ENCODE results near the gene ABCC1.
"Not testable (repeated sequence)": the region's sequence is repeated elsewhere in the genome, so short reads cannot be mapped to it uniquely, and the experiment has no call there.

Gene ABCC1

DNA sequence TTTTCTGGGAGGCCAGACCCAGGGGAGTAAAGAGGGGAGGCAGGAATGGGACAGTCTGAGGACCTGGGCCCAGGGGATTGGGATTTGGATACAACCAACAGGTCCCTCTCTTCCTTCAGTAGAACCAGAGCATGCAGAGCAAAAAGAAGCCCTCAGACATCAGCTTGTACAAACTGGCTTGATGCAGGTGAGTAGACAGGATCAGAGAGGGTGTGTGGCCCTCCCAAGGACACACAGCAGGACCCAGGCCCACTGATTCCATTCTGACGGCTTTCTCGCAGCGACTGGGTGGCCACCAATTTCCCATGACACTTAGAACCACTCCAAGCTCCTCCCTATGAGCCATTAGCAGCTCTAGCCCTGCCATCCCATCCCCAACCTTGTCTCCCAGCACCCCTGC, 210.2 kb downstream of the ABCC1 start:
- DNase-seq (ENCODE audit: low read depth), result no peak

DNA sequence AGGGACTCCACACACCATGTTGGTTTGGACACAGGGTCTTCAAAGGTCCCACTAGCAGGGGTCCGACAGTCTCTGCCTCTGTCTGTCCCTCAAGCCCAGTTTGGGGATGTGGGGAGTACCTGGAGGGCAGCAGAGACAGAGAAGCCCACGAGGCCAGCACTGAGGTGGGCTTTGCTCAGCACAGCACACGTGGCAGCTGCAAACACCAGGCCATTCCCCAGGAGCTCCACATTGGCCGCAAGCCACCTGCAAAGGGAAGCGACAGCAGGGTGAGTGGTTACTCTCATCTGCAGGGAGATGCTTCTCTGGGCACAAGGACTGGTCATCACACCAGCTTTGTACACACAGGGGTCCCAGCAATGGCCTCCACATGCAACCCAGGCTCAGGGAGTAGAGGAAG, 211.9 kb downstream of the ABCC1 start:
- DNase-seq (ENCODE audit: low read depth), result no peak

DNA sequence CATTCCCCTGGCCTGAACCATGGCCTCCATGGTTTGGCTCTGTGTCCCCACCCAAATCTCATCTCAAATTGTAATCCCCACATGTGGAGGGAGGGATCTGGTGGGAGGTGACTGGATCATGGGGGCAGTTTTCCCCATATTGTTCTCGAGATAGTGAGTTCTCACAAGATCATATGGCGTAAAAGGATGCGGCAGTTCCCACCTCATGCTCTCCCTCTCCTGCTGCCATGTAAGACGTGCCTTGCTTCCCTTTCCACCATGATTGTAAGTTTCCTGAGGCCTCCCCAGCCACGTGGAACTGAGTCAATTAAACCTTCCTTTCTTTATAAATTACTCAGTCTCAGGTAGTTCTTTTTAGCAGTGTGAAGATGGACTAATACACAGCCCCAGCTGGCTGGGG, 212.4 kb downstream of the ABCC1 start:
- not testable (repeated sequence) for DNase-seq (ENCODE audit: low read depth)

DNA sequence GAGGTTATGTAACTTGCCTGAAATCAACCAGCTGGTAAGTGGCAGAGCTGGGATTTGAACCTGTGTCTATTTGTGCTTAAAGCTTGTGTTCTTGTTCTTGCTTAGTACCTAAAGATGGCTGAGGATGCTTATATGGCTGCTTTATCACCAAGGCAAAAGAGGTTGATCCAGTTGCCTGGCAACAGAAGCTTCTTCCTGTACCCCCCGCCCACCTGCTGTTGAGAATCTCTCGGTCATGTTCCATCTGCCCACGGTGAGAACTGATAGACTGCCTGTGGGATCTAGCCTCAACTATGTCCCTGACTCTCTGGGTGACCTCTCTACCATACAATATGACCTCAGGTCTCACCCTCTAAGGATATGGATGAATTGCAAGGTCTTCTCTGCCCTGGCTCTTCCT, 213.2 kb downstream of the ABCC1 start:
- no peak for DNase-seq (ENCODE audit: low read depth)

DNA sequence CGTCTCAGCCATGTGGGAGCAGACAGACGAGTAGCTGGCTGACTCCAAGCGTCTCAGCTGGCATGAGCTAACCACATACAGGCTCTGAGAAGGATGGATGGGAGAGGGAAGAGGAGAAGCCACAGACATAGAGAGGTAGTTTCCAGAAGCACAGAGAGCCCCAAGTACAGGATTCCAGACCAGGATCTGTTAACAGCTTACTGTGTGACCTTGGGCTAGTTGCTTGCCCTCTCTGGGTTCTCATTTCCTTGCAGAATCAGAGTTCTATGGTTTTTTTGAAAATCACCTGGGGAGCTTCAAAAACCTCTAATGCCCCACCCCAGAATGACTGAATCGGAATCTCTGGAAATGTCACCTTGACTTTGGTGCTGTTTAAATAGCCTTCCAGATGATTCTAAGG, 213.7 kb downstream of the ABCC1 start:
- no peak for DNase-seq (ENCODE audit: low read depth)

DNA sequence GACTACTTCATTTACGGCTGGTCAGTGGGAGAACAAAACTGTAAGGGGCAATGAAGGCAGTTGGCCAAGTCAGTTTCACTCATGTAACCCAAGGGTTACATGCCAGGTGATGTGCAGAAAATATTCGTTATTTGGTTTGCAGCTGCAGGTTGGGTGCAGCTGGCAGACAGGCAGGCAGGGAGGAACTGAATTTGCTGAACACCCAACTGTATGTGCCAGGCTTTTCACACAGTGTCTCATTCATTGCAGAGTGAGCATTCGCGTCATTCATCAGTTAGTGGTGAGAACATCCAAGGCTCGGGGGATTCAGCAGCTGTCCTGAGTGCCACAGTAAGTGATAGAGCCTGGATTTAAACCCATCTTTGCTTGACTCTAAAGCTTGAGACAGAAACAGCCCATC, 214.2 kb downstream of the ABCC1 start:
- no peak for DNase-seq (ENCODE audit: low read depth)

GRCh38 chr16:16164243-16164642, 214.8 kb downstream of the ABCC1 start:
- no peak for DNase-seq (ENCODE audit: low read depth)

DNA sequence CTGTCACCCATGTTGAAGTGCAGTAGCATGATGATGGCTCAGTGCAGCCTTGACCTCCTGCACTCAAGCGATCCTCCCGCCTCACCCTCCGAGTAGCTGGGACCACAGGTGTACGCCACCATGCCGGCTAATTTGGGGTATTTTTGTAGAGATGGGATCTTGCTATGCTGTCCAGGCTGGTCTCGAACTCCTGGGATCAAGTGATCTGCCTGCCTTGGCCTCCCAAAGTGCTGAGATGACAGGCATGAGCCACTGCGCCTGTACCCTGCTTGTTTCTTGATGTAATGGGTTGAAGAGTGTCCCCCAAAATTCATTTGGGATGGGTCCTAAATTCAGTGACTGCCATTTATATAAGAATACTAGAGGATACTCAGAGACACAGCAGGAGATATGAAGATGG, 216.7 kb downstream of the ABCC1 start:
- no peak for DNase-seq (ENCODE audit: low read depth)

DNA sequence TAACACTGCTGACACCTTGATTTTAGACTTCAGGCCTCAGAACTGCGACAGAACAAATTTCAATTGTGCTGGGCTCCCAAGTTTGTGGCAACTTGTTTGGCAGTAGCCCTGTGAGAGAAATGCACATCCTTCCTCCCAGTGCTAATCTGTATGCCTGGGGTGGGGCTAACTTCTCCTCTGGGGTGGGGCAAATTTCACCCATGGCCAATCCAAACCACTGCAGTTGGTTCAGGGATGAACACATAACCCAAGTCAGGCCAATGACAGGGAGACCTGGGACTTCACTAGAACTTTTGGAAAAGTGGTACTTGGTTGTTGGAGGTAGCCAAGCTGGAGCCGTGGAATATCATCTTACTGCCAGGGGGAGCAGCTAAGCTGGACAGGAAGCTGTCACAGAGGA, 217.5 kb downstream of the ABCC1 start:
- no peak for DNase-seq (ENCODE audit: low read depth)

GRCh38 chr16:16167927-16168326, 218.5 kb downstream of the ABCC1 start:
- no peak for DNase-seq (ENCODE audit: low read depth)

DNA sequence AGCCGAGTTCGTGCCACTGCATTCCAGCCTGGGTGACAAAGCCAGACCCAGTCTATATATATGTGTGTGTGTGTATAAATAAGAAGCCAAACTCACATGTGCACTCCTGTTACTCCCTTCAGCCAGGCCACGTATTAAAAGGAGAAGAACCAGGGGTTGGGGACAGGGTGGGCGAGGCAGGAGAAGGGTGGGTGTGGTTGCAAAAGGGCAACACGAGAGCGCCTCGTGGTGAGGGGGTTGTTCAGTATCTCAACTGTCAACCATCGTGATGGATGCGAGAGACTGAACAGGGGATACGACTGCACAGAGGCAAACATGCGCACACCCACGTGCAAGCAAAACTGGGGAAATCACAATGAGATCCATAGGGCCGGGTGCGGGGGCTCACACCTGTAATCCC, 219.0 kb downstream of the ABCC1 start:
- DNase-seq (ENCODE audit: low read depth), result no peak

- DNase-seq (ENCODE audit: low read depth), result no peak
Measured at GRCh38 chr16:16169615-16170014, 220.2 kb downstream of the ABCC1 start.

- DNase-seq (ENCODE audit: low read depth), result no peak
Measured at GRCh38 chr16:16171332-16171919, 222.0 kb downstream of the ABCC1 start.

- no peak for DNase-seq (ENCODE audit: low read depth)
Measured at GRCh38 chr16:16172991-16173390, 223.6 kb downstream of the ABCC1 start.

DNA sequence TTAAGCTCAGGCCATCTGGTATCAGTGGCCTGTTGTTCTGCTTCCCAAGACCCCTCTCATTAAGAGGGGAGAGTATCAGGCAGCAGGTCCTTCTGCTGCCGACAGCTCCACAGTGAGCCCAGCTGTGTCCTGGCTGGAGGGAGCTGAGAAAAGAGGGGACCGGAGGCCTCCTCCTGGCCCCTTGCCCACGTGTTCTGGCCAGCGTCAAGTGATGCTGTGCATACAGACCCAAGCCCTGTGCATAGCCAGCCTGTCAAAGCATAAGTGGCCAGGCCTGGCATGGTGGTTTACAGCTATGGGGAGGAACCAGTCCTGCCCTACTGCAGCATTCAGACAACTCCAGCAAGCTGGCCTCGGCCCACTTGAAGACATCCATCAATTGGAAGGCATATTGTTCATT, 225.9 kb downstream of the ABCC1 start:
- no peak for DNase-seq (ENCODE audit: low read depth)

DNA sequence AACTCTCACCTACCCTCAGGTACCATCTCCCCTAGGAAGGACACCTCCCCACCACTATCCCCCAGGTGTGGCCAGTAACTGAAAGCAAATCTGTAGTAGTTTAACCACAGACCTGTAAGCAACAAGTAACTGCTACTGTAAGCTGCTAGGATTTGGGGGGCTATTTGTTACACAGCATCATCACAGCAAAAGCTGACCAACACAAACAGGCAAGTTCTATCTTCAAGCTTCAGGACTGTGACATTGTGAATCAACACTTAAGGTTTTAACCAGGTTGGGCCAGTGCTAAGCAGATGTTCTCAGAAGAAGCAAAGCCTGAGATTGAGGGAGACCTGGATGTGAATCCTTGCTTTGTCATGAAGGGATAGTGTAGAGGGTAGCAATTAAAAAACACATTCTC, 226.9 kb downstream of the ABCC1 start:
- DNase-seq (ENCODE audit: low read depth), result no peak

GRCh38 chr16:16178455-16179162, 229.2 kb downstream of the ABCC1 start:
- no peak for DNase-seq (ENCODE audit: low read depth)

DNA sequence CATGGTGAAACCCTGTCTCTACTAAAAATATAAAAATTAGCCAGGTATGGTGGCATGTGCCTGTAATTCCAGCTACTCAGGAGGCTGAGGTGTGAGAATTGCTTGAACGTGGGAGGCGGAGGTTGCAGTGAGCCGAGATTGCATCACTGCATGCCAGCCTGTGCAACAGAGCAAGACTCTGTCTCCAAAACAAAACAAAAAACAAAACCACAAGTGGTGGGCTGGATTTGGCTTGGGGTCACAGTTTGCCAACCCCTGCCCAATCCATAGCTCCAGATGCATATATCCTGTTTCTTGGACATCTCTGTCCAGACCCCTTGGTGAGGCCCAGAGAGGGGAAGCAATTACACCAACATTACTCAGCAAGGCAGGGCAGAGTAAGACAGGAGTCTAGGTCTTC, 232.3 kb downstream of the ABCC1 start:
- not testable (repeated sequence) for DNase-seq (ENCODE audit: low read depth)

GRCh38 chr16:16182918-16183317, 233.5 kb downstream of the ABCC1 start:
- DNase-seq (ENCODE audit: low read depth), result no peak

GRCh38 chr16:16183562-16183961, 234.1 kb downstream of the ABCC1 start:
- no peak for DNase-seq (ENCODE audit: low read depth)

DNA sequence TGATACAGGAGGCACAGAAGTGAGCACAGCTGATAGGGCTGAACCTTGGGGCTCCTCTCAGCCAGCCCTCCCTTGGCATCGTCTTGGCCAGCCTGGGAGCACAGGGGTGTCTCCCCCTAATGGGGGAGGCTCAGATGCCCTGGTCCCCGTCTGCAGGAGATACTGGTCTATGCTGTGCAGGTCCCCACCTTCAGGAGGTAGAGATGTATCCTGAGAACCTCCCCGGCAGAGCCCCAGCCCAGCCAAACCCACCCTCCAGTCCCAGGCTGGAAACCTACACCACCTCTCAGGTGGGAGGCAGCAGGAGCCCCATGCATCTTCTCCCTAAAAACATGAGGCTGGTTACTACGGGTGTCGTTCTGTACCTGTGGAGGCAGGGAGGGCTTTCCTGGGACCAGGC, 235.2 kb downstream of the ABCC1 start:
- DNase-seq (ENCODE audit: low read depth), result no peak

GRCh38 chr16:16185095-16185494, 235.7 kb downstream of the ABCC1 start:
- no peak for DNase-seq (ENCODE audit: low read depth)

DNA sequence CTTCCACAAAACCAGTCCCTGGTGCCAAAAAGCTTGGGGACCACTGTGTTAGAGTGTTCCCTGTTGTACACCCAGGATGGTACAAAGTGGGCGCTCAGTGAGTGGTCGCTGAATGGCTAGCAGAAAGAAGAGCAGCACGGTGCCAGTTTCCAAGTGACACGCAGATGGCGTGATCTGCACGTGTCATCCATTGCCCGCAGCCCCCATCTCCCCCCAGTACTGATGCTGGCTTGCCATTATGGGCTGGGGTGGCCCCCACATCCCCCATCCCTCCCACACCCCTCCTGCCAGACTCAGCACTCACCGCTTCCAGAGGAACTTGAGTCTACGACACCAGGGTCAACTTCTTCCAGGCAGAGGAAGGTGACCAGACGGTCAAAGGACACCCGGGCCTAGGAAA, 237.4 kb downstream of the ABCC1 start:
- DNase-seq (ENCODE audit: low read depth), result no peak

- DNase-seq (ENCODE audit: low read depth), result no peak
Measured at GRCh38 chr16:16188827-16189226, 239.4 kb downstream of the ABCC1 start.
